ENCODE measurements around the gene FBXO33. TPM values are rescaled to one million over a fixed set of nuclear protein-coding genes. Genes with fewer than 3 reads are reported as not detected.

The FBXO33 gene
- total RNA-seq, 1 experiment from 2014 or later: 8.8 TPM

DNA sequence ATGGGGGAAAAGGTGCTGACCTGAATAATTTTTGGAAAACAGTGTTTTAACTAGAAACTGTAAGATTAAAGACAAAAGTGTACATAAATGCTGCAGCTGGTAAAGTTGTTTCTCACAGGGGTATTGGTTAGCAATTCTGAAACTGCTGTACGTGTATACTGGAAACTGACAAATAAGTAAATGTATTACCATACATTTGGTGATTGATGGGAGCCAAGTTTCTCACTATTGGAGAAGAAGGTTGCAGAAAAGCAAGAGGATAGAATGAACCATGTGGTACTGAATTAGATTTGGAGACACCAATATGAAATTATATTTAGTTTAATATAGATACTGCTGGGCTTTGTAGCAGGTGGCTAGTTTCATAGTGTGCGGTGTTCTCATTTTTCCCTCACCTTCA lies 19.6 kb upstream of the FBXO33 start:
- Histone ChIP-seq H3K4me2 (ENCODE audit: insufficient read depth, insufficient read length, low read length) (no peak overlapping the region), H2AFZ (ENCODE audit: low read length) (no peak overlapping the region), H4K20me1 (ENCODE audit: control insufficient read depth, insufficient read depth, insufficient read length) (no peaks in the 10 kb centered on the region), H3K56ac (ENCODE audit: insufficient read length, low read depth, low read length) (no peak overlapping the region), H2BK5ac (ENCODE audit: insufficient read length, low read length) (no peak overlapping the region), H3K4me1 (ENCODE audit: insufficient read depth, low read length) (no peaks in the 10 kb centered on the region), H2AK5ac (ENCODE audit: insufficient read length, low read length) (no peak overlapping the region), H3K23me2 (ENCODE audit: insufficient read length, low read depth, low read length, poor library complexity, severe bottlenecking) (no peaks in the 10 kb centered on the region), H3K79me1 (ENCODE audit: insufficient read depth, low read depth, low read length, poor library complexity, severe bottlenecking) (no peaks in the 10 kb centered on the region), H3K14ac (ENCODE audit: insufficient read depth, low read length) (no peak overlapping the region), H3K23ac (ENCODE audit: insufficient read length, low read depth, low read length) (no peak overlapping the region), H3K9me3 (ENCODE audit: control insufficient read depth, low read depth, low read length) (no peaks in the 10 kb centered on the region), H4K8ac (replicated peaks; ENCODE audit: insufficient read length, low read depth, low read length) (no peak overlapping the region), H2BK20ac (ENCODE audit: low read depth, low read length, poor library complexity, severe bottlenecking) (no peak overlapping the region), H3K27me3 (ENCODE audit: insufficient read depth, low read length) (no peaks in the 10 kb centered on the region), H3K9ac (ENCODE audit: extremely low read depth, insufficient read length, low read length) (no peak overlapping the region), H2BK120ac (ENCODE audit: low read depth, low read length, poor library complexity, severe bottlenecking) (no peak overlapping the region), H3T11ph (ENCODE audit: low read length) (no peak overlapping the region), H4K5ac (ENCODE audit: insufficient read length, low read depth, low read length) (no peak overlapping the region), H2BK15ac (ENCODE audit: low read depth, low read length) (no peak overlapping the region), H3K18ac (ENCODE audit: insufficient read length, low read depth, low read length) (no peak overlapping the region), H3K27ac (ENCODE audit: insufficient read length, low read depth, low read length) (no peak overlapping the region), H4K91ac (ENCODE audit: insufficient read length, low read depth, low read length) (no peak overlapping the region), H3K4ac (ENCODE audit: low read depth, low read length) (no peak overlapping the region), H3K79me2 (ENCODE audit: insufficient read depth, low read length) (no peaks in the 10 kb centered on the region), H2BK12ac (ENCODE audit: insufficient read length, low read depth, low read length) (no peak overlapping the region)
- DNase-seq: no peak
- no peak overlapping the region for H3K27ac Mint-ChIP-seq
- no peaks in the 10 kb centered on the region for H3K9me3 Mint-ChIP-seq
- no peaks in the 10 kb centered on the region for H3K36me3 Mint-ChIP-seq (ENCODE audit: insufficient read depth in 1 of 3, low read depth in 3 of 3)
- TF ChIP-seq, protein P1, sequence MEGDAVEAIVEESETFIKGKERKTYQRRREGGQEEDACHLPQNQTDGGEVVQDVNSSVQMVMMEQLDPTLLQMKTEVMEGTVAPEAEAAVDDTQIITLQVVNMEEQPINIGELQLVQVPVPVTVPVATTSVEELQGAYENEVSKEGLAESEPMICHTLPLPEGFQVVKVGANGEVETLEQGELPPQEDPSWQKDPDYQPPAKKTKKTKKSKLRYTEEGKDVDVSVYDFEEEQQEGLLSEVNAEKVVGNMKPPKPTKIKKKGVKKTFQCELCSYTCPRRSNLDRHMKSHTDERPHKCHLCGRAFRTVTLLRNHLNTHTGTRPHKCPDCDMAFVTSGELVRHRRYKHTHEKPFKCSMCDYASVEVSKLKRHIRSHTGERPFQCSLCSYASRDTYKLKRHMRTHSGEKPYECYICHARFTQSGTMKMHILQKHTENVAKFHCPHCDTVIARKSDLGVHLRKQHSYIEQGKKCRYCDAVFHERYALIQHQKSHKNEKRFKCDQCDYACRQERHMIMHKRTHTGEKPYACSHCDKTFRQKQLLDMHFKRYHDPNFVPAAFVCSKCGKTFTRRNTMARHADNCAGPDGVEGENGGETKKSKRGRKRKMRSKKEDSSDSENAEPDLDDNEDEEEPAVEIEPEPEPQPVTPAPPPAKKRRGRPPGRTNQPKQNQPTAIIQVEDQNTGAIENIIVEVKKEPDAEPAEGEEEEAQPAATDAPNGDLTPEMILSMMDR (conservative IDR thresholded peaks at IDR 0.05): no peak
- no peak overlapping the region for H3K4me3 Mint-ChIP-seq
- no peaks in the 10 kb centered on the region for H3K4me1 Mint-ChIP-seq
- no CpG with 5 or more reads among the region's 2 CpGs for WGBS (ENCODE audit: extremely low coverage, insufficient read length, low lambda C conversion rate)
- H3K27me3 Mint-ChIP-seq (ENCODE audit: low read depth): no peaks in the 10 kb centered on the region

Measured in H9 (cell line).